Neuronal stem cell (in vitro differentiated cells): ENCODE measurements around the gene ATP1A3.
"Not testable (repeated sequence)": the region's sequence is repeated elsewhere in the genome, so short reads cannot be mapped to it uniquely, and the experiment has no call there.

Source experiments
- DNase-seq: peaks from one replicate; pipeline ENCODE4 v3.0.0-alpha.2; 2013; ENCODE audit warnings: low spot score
- H2AFZ ChIP-seq: one replicate; pipeline ENCODE4 v1.6.1; 2013; ENCODE audit warnings: mild to moderate bottlenecking, low read length, inconsistent platforms
- H2AK5ac ChIP-seq: 2 replicates; pipeline ENCODE4 v1.6.1; 2013; ENCODE audit warnings: low read depth, mild to moderate bottlenecking, inconsistent platforms, low read length, moderate library complexity, mixed read lengths
- H2BK120ac ChIP-seq: 2 replicates; pipeline ENCODE4 v1.6.1; 2013; ENCODE audit warnings: low read depth, mild to moderate bottlenecking, inconsistent platforms, low read length, moderate library complexity, mixed read lengths
- H2BK12ac ChIP-seq: one replicate; pipeline ENCODE4 v1.6.1; 2013; ENCODE audit warnings: low read length, inconsistent platforms
- H2BK15ac ChIP-seq: 2 replicates; pipeline ENCODE4 v1.6.1; 2013; ENCODE audit warnings: mild to moderate bottlenecking, low read length, inconsistent platforms, mixed read lengths
- H2BK5ac ChIP-seq: one replicate; pipeline ENCODE4 v1.6.1; 2013; ENCODE audit warnings: inconsistent platforms, mild to moderate bottlenecking, low read length, moderate library complexity
- H3K14ac ChIP-seq: one replicate; pipeline ENCODE4 v1.6.1; 2013; ENCODE audit warnings: low read length, inconsistent platforms
- H3K18ac ChIP-seq: 2 replicates; pipeline ENCODE4 v1.6.1; 2013; ENCODE audit warnings: low read length, inconsistent platforms
- H3K23ac ChIP-seq: 2 replicates; pipeline ENCODE4 v1.6.1; 2013; ENCODE audit warnings: low read depth, mild to moderate bottlenecking, mixed read lengths, low read length, inconsistent platforms; ENCODE audit not compliant: poor library complexity
- H3K27ac ChIP-seq: replicated peaks from 3 replicates; pipeline ENCODE4 v1.5.1; 2013; ENCODE audit warnings: low read length, inconsistent platforms
- H3K27me3 ChIP-seq, 3 experiments: 2 replicates each; pipeline ENCODE4 v1.6.1; 2013; ENCODE audit warnings: low read length in 3 of 3, mild to moderate bottlenecking in 2 of 3, inconsistent platforms in 1 of 3, low read depth in 1 of 3, mixed read lengths in 1 of 3, moderate library complexity in 1 of 3; ENCODE audit not compliant: control insufficient read depth in 3 of 3, insufficient read depth in 3 of 3
- H3K36me3 ChIP-seq, 2 donors: replicated peaks in 1 of 2; 2 replicates each; pipeline ENCODE4 v1.6.1; 2013; ENCODE audit warnings: low read length in 2 of 2; ENCODE audit not compliant: control insufficient read depth in 2 of 2, insufficient read depth in 2 of 2
- H3K4ac ChIP-seq: 2 replicates; pipeline ENCODE4 v1.6.1; 2013; ENCODE audit warnings: inconsistent platforms, mild to moderate bottlenecking, low read length, moderate library complexity
- H3K4me1 ChIP-seq, 2 donors: 1 replicate in 1 of 2; 2 replicates in 1 of 2; pipeline ENCODE4 v1.6.1; 2013; ENCODE audit warnings: low read length in 2 of 2, low read depth in 1 of 2; ENCODE audit not compliant: control insufficient read depth in 2 of 2, insufficient read depth in 1 of 2
- H3K4me2 ChIP-seq: one replicate; pipeline ENCODE4 v1.6.1; 2013; ENCODE audit warnings: mild to moderate bottlenecking, low read length, inconsistent platforms; ENCODE audit not compliant: insufficient read depth, poor library complexity, severe bottlenecking
- H3K4me3 ChIP-seq, 2 donors: 2 replicates each; pipeline ENCODE4 v1.5.1; 2013; ENCODE audit warnings: low read length in 2 of 2, mild to moderate bottlenecking in 2 of 2, inconsistent platforms in 1 of 2, moderate library complexity in 1 of 2
- H3K79me1 ChIP-seq: one replicate; pipeline ENCODE4 v1.6.1; 2013; ENCODE audit warnings: low read depth, mild to moderate bottlenecking, inconsistent platforms, low read length, moderate library complexity
- H3K9ac ChIP-seq: one replicate; pipeline ENCODE4 v1.6.1; 2013; ENCODE audit warnings: mild to moderate bottlenecking, low read depth, low read length, inconsistent platforms; ENCODE audit not compliant: poor library complexity
- H3K9me3 ChIP-seq, 2 donors: replicated peaks in 1 of 2; 2 replicates each; pipeline versions ENCODE3 to v1.6.1; 2013; ENCODE audit warnings: low read length in 2 of 2, mild to moderate bottlenecking in 2 of 2, inconsistent platforms in 1 of 2, low read depth in 1 of 2, mixed read lengths in 1 of 2, moderate library complexity in 1 of 2; ENCODE audit not compliant: control insufficient read depth in 2 of 2, insufficient read depth in 1 of 2
- H4K8ac ChIP-seq: one replicate; pipeline ENCODE4 v1.6.1; 2013; ENCODE audit warnings: low read depth, mild to moderate bottlenecking, inconsistent platforms, low read length, moderate library complexity
- H4K91ac ChIP-seq: one replicate; pipeline ENCODE4 v1.6.1; 2013; ENCODE audit warnings: low read length, low read depth, mild to moderate bottlenecking, inconsistent platforms; ENCODE audit not compliant: poor library complexity
- WGBS, 2 donors: extraction: QIAGEN DNeasy Blood & Tissue Kit; methylation state at CpG; one replicate each; pipeline ENCODE4 v1.1.7; 2013; ENCODE audit warnings: missing lambda C conversion rate in 2 of 2, mixed read lengths in 1 of 2; ENCODE audit not compliant: insufficient read length in 2 of 2, insufficient replicate concordance in 1 of 2; ENCODE audit errors: extremely low coverage in 2 of 2; 5-methylcytosine and 5-hydroxymethylcytosine counted together

The ATP1A3 gene

GRCh38 chr19:41994521-41994971 lies 516 bp upstream of the ATP1A3 start:
- Histone ChIP-seq H3K36me3 (no peaks in the 10 kb centered on the region), H3K9me3 (no peaks in the 10 kb centered on the region), H2AK5ac (no peak overlapping the region), H2BK5ac (no peak overlapping the region), H3K23ac (peak overlapping the region; percentile 40), H4K8ac (no peak overlapping the region), H3K4ac (no peak overlapping the region), H3K9ac (no peak overlapping the region), H3K4me1 (peaks cover 19 to 48% of the 10 kb centered on the region in 2 donors), H3K14ac (no peak overlapping the region), H2BK120ac (no peak overlapping the region), H3K27me3 (peaks cover 9 to 50% (median 25%) of the 10 kb centered on the region in 3 experiments), H3K27ac (no peak overlapping the region), H3K18ac (peak overlapping the region; percentile 64), H3K4me3 (peak overlapping the region in 1 of 2 donors; percentile 55), H2AFZ (peak overlapping the region; percentile 93), H2BK15ac (no peak overlapping the region), H3K4me2 (peak overlapping the region; percentile 99), H4K91ac (no peak overlapping the region), H3K79me1 (no peaks in the 10 kb centered on the region), H2BK12ac (no peak overlapping the region)
- no peak for DNase-seq
- no CpG with 5 or more reads among the region's 13 CpGs for WGBS, 2 donors

- H3K9ac ChIP-seq, H3K4me2 ChIP-seq, H3K9me3 ChIP-seq, H3K4ac ChIP-seq, H3K23ac ChIP-seq, H2BK120ac ChIP-seq, H3K14ac ChIP-seq, H3K36me3 ChIP-seq, H3K79me1 ChIP-seq, H2BK5ac ChIP-seq, H3K27ac ChIP-seq, H4K91ac ChIP-seq, H2AFZ ChIP-seq, H3K4me3 ChIP-seq, H2BK15ac ChIP-seq, DNase-seq, H2AK5ac ChIP-seq, H2BK12ac ChIP-seq, H4K8ac ChIP-seq: not testable (repeated sequence)
- peaks cover 13 to 35% of the 10 kb centered on the region in 2 donors for H3K4me1 ChIP-seq
- H3K27me3 ChIP-seq: peaks cover 0 to 31% (median 12%) of the 10 kb centered on the region in 3 experiments
- peak overlapping the region; percentile 57 for H3K18ac ChIP-seq
- WGBS, 2 donors: no CpG with 5 or more reads among the region's 11 CpGs
These were observed 2.0 kb downstream of the ATP1A3 start for GRCh38 chr19:41991925-41992569.

- no peak for DNase-seq
- H3K27me3 ChIP-seq: peaks cover 0 to 21% (median 7%) of the 10 kb centered on the region in 3 experiments
These were observed 3.0 kb downstream of the ATP1A3 start for GRCh38 chr19:41991025-41991424.

GRCh38 chr19:41990615-41991014 lies 3.4 kb downstream of the ATP1A3 start:
- WGBS, 2 donors: no CpG with 5 or more reads among the region's 2 CpGs
- H4K8ac ChIP-seq: no peak overlapping the region

More at GRCh38 chr19:41991025-41991424, 3.0 kb downstream of the ATP1A3 start:
- Histone ChIP-seq H3K4me3 (no peak overlapping the region), H3K4me2 (no peak overlapping the region), H3K9me3 (no peaks in the 10 kb centered on the region), H4K8ac (no peak overlapping the region), H3K79me1 (no peaks in the 10 kb centered on the region), H3K9ac (no peak overlapping the region), H2BK5ac (no peak overlapping the region), H2BK120ac (no peak overlapping the region), H2AK5ac (no peak overlapping the region), H3K14ac (no peak overlapping the region), H3K18ac (no peak overlapping the region), H3K4ac (no peak overlapping the region), H2BK12ac (no peak overlapping the region), H3K23ac (no peak overlapping the region), H2AFZ (no peak overlapping the region), H3K36me3 (peaks cover 4 to 7% of the 10 kb centered on the region in 2 donors), H3K4me1 (peaks cover 10 to 28% of the 10 kb centered on the region in 2 donors), H2BK15ac (no peak overlapping the region), H4K91ac (no peak overlapping the region), H3K27ac (no peak overlapping the region)
- no CpG with 5 or more reads among the region's 15 CpGs for WGBS, 2 donors

More at GRCh38 chr19:41990615-41991014, 3.4 kb downstream of the ATP1A3 start:
- Histone ChIP-seq H3K23ac (no peak overlapping the region), H3K4me2 (no peak overlapping the region), H3K27me3 (peaks cover 0 to 17% (median 7%) of the 10 kb centered on the region in 3 experiments), H4K91ac (no peak overlapping the region), H3K9ac (no peak overlapping the region), H3K79me1 (no peaks in the 10 kb centered on the region), H3K14ac (no peak overlapping the region), H2BK5ac (no peak overlapping the region), H3K27ac (no peak overlapping the region), H3K4me3 (no peak overlapping the region), H3K4me1 (peaks cover 7 to 25% of the 10 kb centered on the region in 2 donors), H2BK15ac (no peak overlapping the region), H3K36me3 (peaks cover 4 to 7% of the 10 kb centered on the region in 2 donors), H3K4ac (no peak overlapping the region), H2AFZ (no peak overlapping the region), H3K18ac (no peak overlapping the region), H3K9me3 (no peaks in the 10 kb centered on the region), H2BK120ac (no peak overlapping the region), H2BK12ac (no peak overlapping the region), H2AK5ac (no peak overlapping the region)
- DNase-seq: no peak
